Left kidney (tissue), 8 donors: ENCODE data around the gene CLIP2. TPM values are rescaled to one million over a fixed set of nuclear protein-coding genes. Genes with fewer than 3 reads are reported as not detected.
"Not testable (repeated sequence)": the region's sequence is repeated elsewhere in the genome, so short reads cannot be mapped to it uniquely, and the experiment has no call there.

Experiments
- DNase-seq: peaks from one replicate; pipeline ENCODE4 v3.0.0-alpha.2; 2013
- long read RNA-seq, 8 donors: transcript quantifications; one replicate each; lab custom pipeline, GENCODE V29; 2026
- polyA plus RNA-seq: library from polyadenylated mRNA; unstranded; fragments of 120-200 nt; gene quantifications from one replicate; pipeline ENCODE4 v1.2.1, GENCODE V29; 2013; ENCODE audit not compliant: insufficient read length

The CLIP2 gene
- 22.3 TPM for polyA plus RNA-seq
- long read RNA-seq, donor 1, partial matches to known transcripts = 17 of 17 reads
- long read RNA-seq, donor 1, other reads (novel, unspliced or antisense) = 0 of 17 reads
- long read RNA-seq, donor 2, full-length matches to known transcripts = 5 of 15 reads
- long read RNA-seq, donor 2, partial matches to known transcripts = 10 of 15 reads
- long read RNA-seq, donor 2, other reads (novel, unspliced or antisense) = 0 of 15 reads
- long read RNA-seq, donor 3, full-length matches to known transcripts = 6 of 11 reads
- long read RNA-seq, donor 3, partial matches to known transcripts = 5 of 11 reads
- long read RNA-seq, donor 3, other reads (novel, unspliced or antisense) = 0 of 11 reads
- long read RNA-seq, donor 4 = 0 reads
- long read RNA-seq, donor 5, full-length matches to known transcripts = 2 of 2 reads
- long read RNA-seq, donor 5, partial matches to known transcripts = 0 of 2 reads
- long read RNA-seq, donor 5, other reads (novel, unspliced or antisense) = 0 of 2 reads
- long read RNA-seq, donor 6, full-length matches to known transcripts = 4 of 15 reads
- long read RNA-seq, donor 6, partial matches to known transcripts = 11 of 15 reads
- long read RNA-seq, donor 6, other reads (novel, unspliced or antisense) = 0 of 15 reads
- long read RNA-seq, donor 7, full-length matches to known transcripts = 4 of 12 reads
- long read RNA-seq, donor 7, partial matches to known transcripts = 8 of 12 reads
- long read RNA-seq, donor 7, other reads (novel, unspliced or antisense) = 0 of 12 reads
- long read RNA-seq, donor 8, full-length matches to known transcripts = 1 of 1 reads
- long read RNA-seq, donor 8, partial matches to known transcripts = 0 of 1 reads
- long read RNA-seq, donor 8, other reads (novel, unspliced or antisense) = 0 of 1 reads

DNA sequence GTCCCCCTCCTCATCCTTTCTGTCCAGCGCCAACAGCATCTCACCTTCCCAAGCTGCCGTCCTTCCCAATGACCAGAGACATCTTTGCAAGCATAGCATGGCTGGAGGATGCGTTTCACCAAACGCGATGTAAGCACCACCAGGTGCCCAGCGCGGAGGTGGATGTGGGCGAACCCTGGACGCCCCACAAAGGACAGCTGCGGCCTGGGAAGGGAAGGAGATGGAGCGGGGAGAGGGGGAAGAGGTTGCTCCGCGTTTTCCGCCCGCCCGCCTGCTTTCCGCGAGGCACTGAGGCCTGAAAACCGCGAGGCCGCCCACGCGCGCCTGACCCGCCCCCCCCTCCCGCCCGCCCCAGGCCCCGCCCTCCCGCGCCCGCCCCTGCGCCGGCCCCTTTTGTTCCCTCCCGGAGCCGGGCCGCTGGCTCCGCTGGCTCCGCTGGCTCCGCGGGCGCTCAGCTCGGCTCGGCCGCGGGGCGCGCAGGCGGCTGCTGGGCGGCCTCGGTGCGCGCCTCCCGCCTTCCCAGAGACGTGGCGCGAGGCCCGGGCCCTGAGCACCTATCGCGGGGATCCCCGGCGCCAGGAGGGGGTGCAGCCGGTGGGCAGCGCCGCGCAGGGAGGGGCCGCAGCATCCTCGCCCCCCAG is at the start of gene CLIP2:
CLIP2 (plus strand) TSS at position 390 of the 641 bp plus-strand sequence. CDS start 28,140 bp downstream, outside the sequence.
- DNase-seq = peak; percentile 70

DNA sequence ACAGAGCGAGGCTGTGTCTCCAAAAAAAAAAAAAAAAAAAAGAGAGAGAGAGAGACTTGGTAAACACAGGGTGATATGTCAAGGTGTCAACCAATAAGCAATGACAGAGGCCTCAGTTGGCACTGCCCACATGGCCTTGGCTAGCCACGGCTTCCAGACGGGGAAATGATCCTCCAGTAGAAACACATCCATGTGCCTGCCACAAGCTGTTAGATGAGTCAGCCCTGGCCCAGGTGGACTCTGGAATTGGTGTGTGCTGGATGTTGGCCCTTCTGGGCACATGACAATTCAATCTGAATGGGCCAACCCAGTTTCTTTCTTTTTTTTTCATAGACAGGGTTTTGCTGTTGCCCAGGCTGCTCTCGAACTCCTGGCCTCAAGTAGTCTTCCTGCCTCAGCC is 48.7 kb upstream of the CLIP2 start:
- DNase-seq = no peak

DNA sequence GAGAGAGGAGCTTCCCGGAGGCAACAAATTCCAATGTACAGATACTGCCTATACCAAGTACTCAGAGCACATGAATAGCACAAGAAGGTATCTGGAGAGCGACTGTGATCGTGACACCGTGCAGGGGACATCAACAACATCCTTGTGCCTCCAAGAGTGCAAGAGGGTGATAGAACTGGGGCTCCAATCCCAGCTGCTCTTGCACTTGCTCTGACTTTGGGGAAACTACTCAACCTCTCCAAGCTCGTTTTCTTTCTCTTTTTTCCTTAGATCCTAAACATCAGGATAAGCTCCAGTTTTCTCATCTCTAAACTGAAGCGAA is 47.1 kb upstream of the CLIP2 start:
- DNase-seq = no peak

DNA sequence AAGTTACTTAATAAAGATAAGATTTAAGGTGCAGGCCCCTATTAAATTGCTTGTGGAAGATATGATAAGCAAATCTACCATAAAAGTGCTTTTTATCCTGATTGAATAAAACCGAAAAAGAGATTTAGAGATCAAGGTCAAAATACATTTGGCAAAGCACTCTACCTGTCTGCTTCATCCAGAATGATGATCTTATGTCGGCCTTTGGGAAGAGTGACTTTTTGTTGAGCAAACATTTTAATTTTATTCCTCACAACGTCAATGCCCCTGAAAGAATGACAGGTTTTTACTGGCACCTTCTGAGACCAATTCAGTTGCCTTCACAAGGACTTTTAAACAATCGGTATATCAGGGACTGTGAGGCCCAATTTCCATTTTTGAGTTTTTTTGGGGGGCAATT is 42.7 kb upstream of the CLIP2 start:
- DNase-seq = no peak

DNA sequence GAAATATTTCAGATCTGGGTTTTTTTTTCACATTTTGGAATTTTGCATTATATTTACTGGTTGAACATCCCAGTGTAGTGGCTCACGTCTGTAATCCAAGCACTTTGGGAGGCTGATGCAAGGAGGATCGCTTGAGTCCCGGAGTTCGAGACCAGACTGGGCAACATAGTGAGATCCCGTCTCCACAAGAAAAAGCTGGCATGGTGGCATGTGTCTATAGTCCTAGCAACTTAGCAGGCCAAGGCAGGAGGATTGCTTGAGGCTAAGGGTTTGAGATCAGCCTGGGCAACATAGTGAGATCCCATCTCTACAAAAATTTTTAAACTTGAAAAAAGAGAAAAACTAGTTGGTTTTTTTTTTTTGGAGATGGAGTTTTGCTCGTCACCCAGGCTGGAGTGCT is 41.1 kb upstream of the CLIP2 start:
- no peak for DNase-seq

DNA sequence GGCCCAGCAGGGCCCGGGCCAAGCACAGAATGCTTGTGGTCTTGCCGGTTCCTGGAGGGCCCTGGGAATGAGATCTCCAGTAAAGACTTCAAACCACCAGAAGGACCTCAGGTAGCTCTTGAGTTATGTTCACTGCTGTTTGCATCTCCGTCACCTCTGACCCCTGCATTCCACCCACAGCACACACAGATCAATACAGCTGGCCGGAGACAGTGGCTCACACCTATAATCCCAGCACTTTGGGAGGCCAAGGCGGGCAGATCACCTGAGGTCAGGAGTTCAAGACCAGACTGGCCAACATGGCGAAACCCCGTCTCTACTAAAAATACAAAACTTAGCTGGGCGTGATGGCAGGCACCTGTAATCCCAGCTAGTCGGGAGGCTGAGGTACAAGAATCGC is 40.1 kb upstream of the CLIP2 start:
- DNase-seq = not testable (repeated sequence)

DNA sequence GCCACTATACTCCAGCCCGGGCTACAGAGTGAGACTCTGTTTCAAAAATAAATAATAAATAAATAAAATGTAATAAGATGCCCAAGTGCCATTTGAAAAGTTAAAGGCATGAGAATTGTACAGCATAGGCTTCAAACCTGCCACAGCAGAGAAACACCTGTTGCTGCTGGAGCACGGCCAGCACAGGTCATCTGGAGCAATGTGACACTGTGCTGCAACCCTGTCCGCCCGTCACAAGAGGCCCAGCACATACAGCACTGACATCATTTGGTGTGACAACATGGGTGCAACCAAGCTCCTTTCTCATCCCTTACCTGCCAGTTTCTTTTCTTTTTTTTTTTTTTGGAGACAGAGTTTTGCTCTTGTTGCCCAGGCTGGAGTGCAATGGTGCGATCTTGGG is 36.3 kb upstream of the CLIP2 start:
- no peak for DNase-seq

DNA sequence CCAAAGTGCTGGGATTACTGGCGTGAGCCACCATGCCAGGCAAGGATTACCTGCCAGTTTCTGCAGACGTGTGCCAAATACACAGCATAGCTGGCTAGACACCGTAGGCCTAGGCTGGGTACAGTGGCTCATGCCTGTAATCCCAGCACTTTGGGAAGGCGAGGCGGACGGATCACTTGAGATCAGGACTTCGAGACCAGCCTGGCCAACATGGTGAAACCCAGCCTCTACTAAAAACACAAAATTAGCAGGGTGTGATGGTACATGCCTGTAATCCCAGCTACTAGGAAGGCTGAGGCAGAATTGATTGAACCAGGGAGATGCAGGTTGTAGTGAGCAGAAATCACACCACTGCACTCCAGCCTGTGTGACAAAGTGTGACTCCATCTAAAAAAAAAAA is 35.9 kb upstream of the CLIP2 start:
- no peak for DNase-seq

DNA sequence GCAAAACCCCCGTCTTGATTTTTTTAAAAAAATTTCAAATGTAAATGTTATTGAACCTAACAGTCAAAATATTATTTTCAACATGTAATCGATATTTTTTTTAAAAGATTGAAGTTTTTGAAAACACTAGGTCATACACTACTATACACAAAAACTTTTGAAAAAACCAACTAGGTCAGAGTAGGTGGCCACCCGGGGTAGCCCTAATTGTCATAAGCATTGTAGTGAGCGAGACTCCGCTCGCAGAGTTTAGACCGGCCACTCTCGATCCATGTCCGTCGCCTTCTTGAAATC is 35.4 kb upstream of the CLIP2 start:
- no peak for DNase-seq

DNA sequence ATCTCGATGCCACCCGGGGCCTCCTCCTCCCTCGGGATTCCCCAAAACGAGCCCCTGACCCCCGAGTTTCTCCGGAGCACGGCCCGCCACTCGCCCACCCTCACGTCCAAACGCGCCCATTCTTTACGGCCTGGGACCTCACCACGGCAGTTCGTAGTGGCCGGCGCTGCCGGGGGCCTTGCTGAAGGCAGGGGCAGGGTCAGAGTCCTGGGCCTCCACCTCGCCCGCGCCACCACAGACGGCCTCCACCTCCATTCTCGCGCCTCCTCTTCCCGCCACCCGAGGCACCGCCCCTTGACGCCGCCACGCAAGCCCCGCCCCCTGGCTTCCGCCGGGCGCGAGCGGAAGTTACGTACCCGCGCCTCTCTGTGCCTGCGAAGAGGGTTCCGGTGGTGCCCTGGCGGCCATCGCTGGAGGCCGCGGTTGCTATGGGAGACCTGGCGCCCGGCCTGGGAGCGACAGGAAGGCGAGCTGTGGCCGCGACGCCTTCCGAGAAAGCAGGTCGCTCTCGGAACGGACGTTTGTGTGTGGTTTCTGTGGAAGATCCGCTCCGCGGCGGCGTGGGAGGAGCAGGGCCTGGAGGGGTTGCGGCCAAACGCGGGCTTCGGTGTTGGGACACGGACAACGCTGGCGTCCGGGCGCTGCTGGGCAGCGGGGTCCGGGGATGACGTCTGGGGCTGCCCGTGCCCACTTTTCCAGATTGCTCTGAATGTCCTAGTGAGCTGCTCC is 34.9 kb upstream of the CLIP2 start, which contains the start of gene RFC2:
RFC2 (minus strand) TSS at position 271 of the 729 bp plus-strand sequence; CDS start at position 255, 16 bp downstream.
- peak; percentile 94 for DNase-seq

DNA sequence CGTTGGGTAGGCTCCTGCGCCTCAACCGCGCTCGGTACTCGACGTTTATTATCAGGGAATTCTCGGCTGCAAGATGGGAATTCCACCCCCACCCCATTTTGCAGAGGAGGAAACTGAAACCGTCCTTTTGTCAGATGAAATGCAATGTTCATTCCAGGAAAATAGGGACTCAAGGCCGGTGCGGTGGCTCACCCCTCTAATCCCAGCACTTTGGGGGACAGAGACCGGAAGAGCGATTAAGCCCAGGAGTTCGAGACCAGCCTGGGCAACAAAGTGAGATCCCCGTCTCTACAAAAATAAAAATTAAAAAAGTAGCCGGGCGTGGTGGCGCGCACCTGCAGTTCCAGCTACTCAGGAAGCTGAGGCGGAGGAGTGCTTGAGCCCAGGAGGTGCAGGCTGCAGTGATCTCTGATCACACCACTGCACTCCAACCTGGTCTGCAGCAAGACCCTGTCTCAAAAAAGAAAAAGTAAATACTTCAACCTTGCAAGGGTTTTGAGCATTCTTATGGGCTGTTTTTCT is 34.3 kb upstream of the CLIP2 start:
- no peak for DNase-seq

DNA sequence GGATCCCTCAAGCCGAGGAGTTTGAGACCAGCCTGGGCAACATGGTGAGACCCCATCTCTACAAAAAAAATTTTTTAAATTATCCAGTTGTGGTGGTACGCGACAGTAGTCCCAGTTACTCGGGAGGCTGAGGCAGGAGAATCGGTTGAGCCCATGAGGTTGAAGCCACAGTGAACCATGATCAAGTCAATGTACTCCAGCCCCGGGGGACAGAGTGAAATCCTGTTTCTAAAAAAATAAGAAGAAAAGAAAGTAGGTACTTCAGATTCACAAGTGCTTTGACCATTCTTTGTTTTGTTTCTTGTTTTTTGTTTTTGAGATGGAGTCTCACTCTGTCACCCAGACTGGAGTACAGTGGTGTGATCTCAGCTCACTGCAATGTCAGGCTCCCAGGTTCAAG is 33.7 kb upstream of the CLIP2 start:
- not testable (repeated sequence) for DNase-seq

DNA sequence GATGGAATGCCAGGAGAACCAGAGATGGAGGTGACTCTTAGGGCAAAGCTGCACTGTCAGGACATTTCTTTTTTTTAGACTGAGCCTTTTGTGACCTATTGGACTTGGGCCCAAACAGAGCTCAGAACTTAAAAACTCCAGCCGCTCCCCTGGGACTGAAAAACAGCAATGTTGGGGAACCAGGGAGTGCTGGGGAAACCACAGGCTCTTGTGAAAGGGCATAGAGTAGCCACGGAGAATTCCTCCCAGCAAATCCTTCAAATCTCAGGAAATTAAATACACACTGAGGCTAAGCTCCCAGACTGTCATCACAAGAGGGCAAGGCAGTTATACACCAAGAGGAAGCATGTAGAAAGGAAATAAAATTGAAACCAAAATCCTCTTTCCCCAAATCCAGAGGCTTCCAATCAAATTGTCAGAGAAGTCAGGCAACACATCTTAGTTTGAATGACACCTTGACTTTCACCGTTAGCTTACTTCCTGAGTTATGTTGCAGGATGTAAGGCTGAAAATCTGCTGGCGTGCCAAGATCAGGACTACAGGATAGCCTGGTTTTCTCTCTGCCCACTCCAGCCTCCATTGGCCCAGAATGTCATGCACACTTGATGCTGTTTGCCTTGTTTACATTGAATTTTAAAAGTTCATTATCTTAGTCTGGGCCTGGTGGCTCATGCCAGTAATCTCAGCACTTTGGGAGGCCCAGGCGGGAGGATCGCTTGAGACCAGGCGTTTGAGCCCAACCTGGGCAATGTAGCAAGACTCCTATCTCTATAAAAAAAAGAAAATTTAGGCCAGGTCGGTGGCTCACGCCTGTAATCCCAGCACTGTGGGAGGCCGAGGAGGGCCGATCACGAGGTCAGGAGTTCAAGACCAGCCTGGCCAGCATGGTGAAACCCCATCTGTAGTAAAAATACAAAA is 32.5 kb upstream of the CLIP2 start:
- no peak for DNase-seq

DNA sequence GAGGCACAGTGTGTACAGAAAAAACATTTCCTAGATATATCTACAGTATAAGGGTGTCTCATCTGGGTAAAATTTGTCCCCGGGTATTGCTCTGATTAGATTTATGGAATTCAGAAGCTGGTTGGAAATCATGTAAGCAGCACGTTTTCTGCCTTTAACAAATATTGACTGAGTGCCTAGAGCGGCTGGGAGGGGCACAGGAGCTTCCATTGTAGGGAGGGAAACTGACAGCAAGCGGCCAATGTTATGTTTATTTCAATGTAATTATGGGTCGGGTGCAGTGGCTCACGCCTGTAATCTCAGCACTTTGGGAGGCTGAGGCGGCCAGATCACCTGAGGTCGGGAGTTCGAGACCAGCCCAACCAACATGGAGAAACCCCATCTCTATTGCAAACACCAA is 30.6 kb upstream of the CLIP2 start:
- DNase-seq = no peak

DNA sequence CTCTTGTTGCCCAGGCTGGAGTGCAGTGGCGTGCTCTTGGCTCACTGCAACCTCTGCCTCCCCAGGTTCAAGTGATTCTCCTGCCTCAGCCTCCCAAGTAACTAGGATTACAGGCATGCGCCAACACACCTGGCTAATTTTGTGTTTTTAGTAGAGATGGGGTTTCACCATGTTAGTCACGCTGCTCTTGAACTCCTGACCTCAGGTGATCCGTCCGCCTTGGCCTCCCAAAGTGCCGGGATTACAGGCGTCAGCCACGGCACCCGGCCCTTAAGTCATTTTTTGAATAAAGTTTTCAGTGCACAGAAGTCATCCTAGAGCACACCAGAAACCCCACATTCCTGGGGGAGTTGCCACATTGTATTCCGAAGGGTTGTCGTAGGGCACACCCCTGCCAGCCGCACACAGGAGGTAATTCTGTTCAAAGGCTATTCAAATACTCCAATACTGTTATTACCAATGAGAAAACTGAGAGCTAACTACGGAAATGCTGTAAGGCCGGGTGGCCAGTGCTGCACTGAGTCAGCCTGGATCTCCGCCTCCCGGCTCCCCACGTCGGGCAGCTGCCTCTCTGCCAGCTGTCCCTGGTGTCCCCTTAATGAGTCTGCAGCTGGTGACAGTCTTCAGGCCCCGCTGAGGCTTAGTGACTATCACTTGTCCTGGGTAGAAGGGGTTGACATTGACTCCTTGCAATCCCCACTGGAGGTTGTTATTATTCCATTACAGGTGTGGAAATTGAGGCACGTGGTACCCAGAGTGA is 26.4 kb upstream of the CLIP2 start:
- no peak for DNase-seq

DNA sequence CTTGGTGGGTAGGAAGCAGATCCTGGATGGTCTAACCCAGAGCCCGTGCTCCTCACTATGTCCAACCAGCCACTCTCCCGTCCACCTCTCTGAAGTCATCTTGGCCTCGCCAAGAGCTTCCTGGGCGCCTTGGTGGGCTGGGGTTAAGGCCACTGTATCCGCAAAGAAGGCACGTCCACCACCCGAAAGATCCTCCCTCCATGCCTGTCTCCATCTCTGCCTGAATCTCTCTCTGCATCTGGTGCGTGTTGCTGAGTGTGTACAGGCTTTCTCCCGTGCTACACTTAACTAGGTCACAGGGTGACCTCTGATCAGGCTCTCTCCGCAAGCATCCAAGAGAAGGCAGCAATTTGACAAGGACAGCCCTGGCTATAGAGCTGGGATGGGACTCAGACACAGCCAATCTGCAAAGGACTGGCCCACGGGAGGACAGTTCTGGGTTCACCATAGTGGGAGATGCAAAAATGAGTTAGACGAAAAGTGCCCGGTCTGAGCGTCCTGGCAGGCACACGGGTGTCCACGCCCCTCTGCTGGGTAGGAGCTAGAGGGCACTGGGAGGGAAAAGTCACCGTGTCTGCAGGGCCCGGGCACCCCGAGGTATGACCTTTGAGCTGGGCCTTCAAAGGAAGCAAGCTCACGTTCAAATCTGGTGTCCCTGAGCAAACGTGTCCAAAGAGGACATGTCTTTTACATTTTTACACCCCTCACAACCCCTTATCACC is 25.6 kb upstream of the CLIP2 start:
- DNase-seq = no peak

DNA sequence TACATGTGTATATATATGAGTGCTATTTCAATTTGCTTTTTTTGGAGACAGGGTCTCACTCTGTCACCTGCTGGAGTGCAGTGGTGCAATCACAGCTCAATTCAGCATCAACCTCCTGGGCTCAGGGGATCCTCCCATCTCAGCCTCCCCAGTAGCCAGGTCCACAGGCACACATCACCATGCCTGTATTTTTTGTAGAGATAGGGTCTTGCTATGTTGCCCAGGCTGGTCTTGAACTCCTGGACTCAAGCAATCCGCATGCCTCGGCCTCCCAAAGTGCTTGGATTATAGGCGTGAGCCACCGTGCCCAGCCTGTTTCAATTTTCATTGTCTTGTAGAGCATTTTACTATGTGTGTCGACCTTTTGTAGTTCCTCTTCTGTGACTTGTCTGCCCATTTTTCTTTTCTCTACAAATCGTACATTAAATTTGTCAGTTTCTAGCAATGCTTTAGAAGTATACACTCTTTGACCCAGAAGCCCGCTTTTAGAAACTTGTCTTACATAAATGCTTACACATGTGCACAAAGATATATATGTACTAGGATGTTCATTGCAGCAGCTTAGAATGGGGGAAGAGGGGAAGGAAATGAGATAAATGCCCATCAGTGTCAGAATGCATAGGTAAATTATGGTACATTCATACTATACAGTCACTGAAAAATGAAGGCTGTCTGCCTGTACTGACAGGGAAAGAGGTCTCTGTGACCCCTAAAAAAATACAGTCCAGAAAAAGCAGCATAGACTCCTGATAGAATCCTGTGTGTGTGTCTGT is 22.8 kb upstream of the CLIP2 start:
- no peak for DNase-seq

DNA sequence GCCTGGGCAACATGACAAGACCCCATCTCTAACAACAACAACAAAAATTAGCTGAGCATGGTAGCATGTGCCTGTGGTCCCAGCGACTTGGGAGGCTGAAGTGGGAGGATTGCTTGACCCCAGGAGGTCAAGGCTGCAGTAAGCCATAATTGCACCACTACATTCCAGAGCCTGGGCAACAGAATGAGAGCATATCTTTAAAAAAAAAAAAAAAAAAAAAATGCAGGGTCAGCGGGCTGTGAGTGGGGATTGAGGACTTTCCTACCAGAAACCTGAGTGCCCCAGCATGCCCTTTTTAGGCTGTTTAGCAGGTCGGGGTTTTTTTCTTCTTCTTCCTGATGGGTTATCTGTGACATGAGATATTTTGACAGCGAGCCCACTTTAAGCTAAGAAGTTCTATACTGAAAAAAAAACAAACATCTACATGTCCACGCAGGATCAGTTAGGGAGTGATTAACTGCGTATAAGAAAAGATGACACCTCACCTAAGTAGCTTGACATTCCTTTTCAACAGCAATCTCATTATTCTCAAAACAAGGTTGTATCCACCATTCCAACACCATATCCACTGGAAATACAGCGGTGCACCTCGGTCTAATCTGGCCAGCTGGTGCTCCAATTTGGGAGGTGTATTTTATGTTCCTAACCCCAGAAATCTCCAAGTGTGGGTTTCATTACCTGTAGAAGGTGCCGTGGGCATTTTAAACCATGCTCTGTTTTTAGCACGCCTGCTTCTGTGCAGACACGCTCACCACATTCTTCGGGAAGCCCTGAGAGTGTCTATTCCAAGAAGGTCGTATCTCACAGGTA is 21.2 kb upstream of the CLIP2 start:
- no peak for DNase-seq
